ENCODE measurements around the gene ADRA1B.

Gene ADRA1B

DNA sequence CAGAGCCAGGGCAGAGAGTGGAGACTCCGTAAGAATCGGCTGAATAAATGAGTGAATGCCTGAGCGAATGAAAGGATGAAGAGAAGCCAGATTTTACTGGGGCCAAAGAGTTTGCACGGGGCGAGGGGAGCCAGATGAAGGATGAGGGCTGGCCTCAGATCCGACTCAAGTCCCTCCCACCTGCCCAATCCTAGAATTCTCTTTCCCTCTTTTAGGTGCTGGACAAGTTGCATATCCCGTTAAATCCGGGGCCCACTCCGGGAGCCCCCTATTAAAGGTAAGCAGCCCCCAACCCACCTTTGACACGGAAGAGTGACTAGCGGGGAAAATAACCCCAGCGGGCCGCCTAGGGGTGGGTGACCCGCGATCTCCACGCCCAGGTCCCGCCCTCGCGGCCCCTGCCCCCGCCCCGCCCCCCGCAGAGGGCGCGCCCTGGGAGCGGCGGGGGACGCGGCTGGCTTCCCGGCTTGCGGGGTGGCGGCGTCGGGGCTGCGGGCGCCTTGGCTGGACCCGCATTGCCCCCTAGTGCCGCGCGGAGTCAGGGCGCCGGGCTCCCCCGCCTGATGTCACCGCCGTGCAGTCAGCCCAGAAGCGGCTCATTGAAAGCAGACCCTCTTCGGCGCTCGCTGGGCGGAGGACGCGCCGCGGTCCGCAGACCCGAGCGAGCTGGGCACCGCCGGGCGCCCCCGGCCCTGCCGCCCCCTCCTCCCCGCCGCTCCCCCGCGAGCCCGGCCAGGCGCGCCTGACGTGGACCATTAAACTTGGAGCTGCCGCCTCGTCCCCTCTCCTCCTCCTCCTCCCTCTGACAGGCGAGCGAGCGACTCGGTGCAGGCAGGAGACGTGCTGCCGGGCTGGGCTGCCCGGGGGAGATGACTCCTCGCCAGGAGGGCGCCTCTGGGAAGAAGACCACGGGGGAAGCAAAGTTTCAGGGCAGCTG is at the start of gene ADRA1B:
Gene ADRA1B (plus strand): TSS at position 579 of the 937 bp plus-strand sequence. CDS start 424 bp downstream, outside the sequence.
- DNase-seq (ENCODE audit: low spot score in 2 of 2) (peak; percentile 64), ATAC-seq (ENCODE audit: low read depth) (peak; percentile 95)
- H3K36me3 Mint-ChIP-seq, result no peaks in the 10 kb centered on the region
- peak within 1 kb of the TSS; percentile 77 for H3K4me3 Mint-ChIP-seq
- H3K27ac Mint-ChIP-seq, result peak within 1 kb of the TSS; percentile 22
- no peaks in the 10 kb centered on the region for H3K9me3 Mint-ChIP-seq
- H3K4me1 Mint-ChIP-seq, result peaks cover 6% of the 10 kb centered on the region
- peaks cover 20% of the 10 kb centered on the region for H3K27me3 Mint-ChIP-seq

DNA sequence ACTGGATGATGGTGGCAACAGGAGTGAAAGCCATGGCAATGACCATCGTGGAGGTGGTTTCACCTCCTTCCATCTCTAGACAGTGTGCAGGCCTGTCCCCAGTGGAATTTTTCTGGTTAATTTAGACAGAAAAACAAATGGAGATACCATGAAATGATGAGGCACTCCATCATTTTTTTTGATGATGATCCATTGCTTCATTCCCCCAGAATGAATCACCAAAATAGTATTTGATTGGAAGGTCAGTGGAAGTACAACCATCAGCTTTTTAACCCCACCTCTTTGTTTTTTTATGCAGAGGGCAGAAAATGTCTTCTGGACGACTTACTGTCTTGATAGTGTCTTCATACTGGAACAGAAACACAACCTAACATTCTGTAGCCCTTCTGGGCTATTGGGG is 42.6 kb upstream of the ADRA1B start:
- peaks cover 5% of the 10 kb centered on the region for H3K27me3 Mint-ChIP-seq
- H3K36me3 Mint-ChIP-seq, result no peaks in the 10 kb centered on the region
- no peaks in the 10 kb centered on the region for H3K4me1 Mint-ChIP-seq
- no peak for ATAC-seq (ENCODE audit: low read depth)
- no peak overlapping the region for H3K27ac Mint-ChIP-seq
- H3K4me3 Mint-ChIP-seq, result no peak overlapping the region
- no peaks in the 10 kb centered on the region for H3K9me3 Mint-ChIP-seq
- no peak for DNase-seq (ENCODE audit: low spot score in 2 of 2)

DNA sequence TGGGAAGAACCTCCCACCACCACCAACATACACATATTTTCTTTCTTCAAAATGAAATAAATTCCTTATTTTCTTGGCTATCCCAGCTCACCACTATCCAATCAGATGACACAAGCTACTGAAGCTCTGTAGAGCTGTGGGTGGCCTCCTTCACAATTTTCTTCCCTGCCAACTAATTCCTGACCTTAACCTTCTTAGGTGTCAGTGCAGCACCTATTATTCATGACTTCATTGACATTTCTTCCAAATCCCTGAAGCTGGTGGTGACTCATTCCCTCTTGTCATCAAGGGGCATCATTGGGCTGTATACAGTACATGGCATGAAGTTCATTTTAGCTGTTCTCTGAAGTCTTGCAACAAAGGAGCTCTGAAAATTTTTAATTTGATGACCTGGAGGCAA is 42.0 kb upstream of the ADRA1B start:
- Mint-ChIP-seq H3K4me1 (no peaks in the 10 kb centered on the region), H3K27me3 (peaks cover 5% of the 10 kb centered on the region), H3K4me3 (no peak overlapping the region)

DNA sequence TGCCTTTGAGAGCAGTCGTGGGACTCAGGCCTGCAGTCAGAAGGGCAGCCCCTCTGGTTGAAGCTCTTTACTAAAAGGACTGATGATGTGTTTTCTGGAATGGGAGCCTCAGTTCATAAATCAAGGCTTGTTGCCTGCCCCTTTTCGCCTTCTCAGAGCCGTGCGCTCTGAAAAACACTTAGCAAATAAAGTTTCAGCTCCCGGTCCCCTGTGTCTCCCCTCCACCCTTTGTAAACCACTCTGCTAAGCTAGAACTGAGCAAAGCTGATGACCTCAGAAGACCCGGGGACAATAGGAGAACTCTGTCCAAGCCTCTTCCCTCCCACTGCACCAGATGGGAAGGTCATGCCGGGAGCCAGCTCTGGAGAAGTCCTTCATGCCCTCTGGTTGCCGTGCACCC is 39.3 kb upstream of the ADRA1B start:
- ATAC-seq (ENCODE audit: low read depth) (no peak), DNase-seq (ENCODE audit: low spot score in 2 of 2) (no peak)
- H3K4me1 Mint-ChIP-seq, result peaks cover 2% of the 10 kb centered on the region
- peaks cover 14% of the 10 kb centered on the region for H3K27me3 Mint-ChIP-seq
- no peaks in the 10 kb centered on the region for H3K9me3 Mint-ChIP-seq
- H3K4me3 Mint-ChIP-seq, result no peak overlapping the region
- H3K36me3 Mint-ChIP-seq, result no peaks in the 10 kb centered on the region
- no peak overlapping the region for H3K27ac Mint-ChIP-seq

More for the DNA sequence above, 42.0 kb upstream of the ADRA1B start:
- H3K9me3 Mint-ChIP-seq, result no peaks in the 10 kb centered on the region
- H3K36me3 Mint-ChIP-seq, result no peaks in the 10 kb centered on the region
- no peak overlapping the region for H3K27ac Mint-ChIP-seq
- DNase-seq (ENCODE audit: low spot score in 2 of 2) (no peak), ATAC-seq (ENCODE audit: low read depth) (no peak)

DNA sequence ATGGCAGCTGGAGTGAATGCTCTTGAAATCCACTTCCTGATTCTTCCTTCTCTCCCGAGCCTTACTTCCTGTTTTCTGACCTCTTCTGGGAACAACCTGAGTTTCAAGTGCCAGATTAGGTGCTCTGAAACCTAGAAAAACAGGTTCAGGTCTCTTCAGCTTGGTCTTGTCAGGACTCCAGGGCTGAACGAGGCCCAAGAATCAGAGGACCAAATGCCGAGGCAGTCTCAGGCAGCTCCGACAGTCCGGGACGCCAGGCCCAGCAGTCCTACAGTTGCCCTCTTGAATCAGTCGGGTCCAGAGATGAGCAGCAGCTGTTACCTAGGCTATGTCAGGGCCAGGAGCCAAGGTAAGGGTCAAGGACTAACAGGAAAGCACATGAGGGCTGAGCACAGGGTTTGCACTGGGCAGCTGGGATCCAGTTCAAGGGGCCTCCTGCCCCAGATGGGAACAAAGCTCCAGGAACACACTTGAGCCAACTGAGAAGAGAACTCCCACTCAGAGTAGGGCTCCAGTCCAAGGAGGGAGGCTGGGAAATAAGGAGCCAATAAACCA is 38.3 kb upstream of the ADRA1B start:
- Mint-ChIP-seq H3K9me3 (no peaks in the 10 kb centered on the region), H3K36me3 (no peaks in the 10 kb centered on the region), H3K4me3 (no peak overlapping the region), H3K27me3 (peaks cover 14% of the 10 kb centered on the region), H3K4me1 (peaks cover 2% of the 10 kb centered on the region), H3K27ac (no peak overlapping the region)
- DNase-seq (ENCODE audit: low spot score in 2 of 2) (no peak), ATAC-seq (ENCODE audit: low read depth) (no peak)

DNA sequence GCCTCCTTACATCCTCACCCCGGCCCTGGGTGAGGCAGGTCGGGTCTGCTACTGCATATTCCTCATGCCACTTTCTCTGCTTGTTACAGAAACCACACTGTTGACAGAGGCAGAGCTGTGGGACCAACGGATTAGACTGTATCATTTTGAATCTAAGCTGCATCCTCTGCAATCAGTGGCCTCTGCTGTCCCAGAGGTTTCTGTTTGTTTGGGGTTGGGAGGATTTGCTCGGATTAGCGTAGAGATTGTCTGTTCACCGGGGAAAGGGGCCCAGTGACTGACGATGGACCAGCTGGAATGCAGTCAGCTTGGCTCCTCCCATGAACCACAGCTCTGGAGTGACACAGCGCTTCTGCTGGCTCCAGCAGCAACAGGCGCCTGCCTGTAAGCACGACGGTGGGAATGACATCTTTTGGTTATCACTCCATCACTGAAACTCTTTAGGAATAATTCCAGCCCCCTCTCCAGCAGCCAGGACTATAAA is 37.3 kb upstream of the ADRA1B start:
- H3K9me3 Mint-ChIP-seq, result no peaks in the 10 kb centered on the region
- no peak overlapping the region for H3K27ac Mint-ChIP-seq
- peaks cover 13% of the 10 kb centered on the region for H3K27me3 Mint-ChIP-seq
- H3K4me3 Mint-ChIP-seq, result no peak overlapping the region
- H3K4me1 Mint-ChIP-seq, result peaks cover 2% of the 10 kb centered on the region
- DNase-seq (ENCODE audit: low spot score in 2 of 2), result no peak
- H3K36me3 Mint-ChIP-seq, result no peaks in the 10 kb centered on the region
- ATAC-seq (ENCODE audit: low read depth), result no peak

DNA sequence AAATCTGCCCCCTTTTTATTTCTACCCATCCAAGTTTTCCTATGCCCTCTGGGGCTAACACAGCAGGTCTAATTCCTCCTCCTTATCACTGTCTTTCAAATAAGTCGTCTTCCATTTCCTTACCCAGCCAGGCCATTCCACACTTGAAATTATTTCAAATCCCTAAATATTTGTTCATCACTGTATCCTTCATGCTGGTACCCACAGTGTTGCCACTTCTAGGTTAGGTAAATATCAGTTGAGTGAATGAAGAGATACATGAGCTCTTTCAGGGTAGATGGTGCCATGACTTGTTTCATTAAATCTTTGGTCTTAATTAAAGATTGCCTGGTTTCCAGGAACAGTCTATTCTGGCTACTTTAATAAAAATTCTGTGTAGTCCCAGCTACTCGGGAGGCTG is 35.6 kb upstream of the ADRA1B start:
- H3K36me3 Mint-ChIP-seq, result no peaks in the 10 kb centered on the region
- peaks cover 2% of the 10 kb centered on the region for H3K4me1 Mint-ChIP-seq
- peaks cover 11% of the 10 kb centered on the region for H3K27me3 Mint-ChIP-seq
- DNase-seq (ENCODE audit: low spot score in 2 of 2), result no peak
- no peak for ATAC-seq (ENCODE audit: low read depth)
- H3K4me3 Mint-ChIP-seq, result no peak overlapping the region
- H3K9me3 Mint-ChIP-seq, result no peaks in the 10 kb centered on the region
- H3K27ac Mint-ChIP-seq, result no peak overlapping the region

DNA sequence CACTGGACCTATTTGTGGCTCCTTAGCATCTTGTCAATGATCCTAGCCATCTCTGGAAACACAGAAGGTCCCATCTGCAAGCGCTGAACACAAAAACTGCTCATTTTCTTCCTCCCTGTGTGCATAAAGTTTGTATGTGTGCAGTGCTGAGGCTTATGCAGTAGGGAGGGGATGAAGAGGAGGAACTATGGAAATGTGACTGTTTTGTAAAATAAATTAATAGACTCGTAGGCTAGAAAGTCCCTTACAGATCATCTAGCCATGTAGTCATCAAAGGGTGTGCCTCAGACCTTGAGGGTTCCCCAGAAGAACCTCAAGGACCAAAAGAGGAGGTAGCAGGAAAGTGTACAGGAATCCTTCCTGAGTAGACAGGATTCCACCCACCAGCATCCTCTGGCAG is 34.3 kb upstream of the ADRA1B start:
- no peak overlapping the region for H3K27ac Mint-ChIP-seq
- no peaks in the 10 kb centered on the region for H3K36me3 Mint-ChIP-seq

DNA sequence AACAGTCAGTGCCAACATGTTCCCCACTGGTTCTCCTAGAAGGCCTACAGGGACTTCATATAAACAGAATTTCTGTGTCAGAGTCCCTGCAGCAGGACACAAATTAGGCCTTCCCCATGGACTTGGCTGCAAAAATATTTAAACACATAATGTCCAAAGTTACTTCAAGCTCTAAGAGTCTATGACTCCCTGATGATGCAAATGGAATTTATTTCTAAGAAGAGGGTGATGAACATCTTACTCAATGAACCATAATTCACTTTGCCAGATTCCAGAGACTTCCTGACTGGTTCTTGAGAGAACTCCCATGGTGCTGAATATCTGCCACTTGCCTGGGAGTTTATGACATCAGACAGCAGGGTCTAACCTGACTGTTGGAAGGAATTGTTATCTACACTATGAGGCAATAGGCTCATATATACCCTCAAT is 32.7 kb upstream of the ADRA1B start:
- DNase-seq (ENCODE audit: low spot score in 2 of 2), result no peak
- no peak overlapping the region for H3K27ac Mint-ChIP-seq
- ATAC-seq (ENCODE audit: low read depth), result no peak
- H3K27me3 Mint-ChIP-seq, result peaks cover 9% of the 10 kb centered on the region
- no peaks in the 10 kb centered on the region for H3K36me3 Mint-ChIP-seq
- H3K4me3 Mint-ChIP-seq, result no peak overlapping the region
- H3K4me1 Mint-ChIP-seq, result peaks cover 2% of the 10 kb centered on the region
- no peaks in the 10 kb centered on the region for H3K9me3 Mint-ChIP-seq

More for the DNA sequence above, 34.3 kb upstream of the ADRA1B start:
- peaks cover 2% of the 10 kb centered on the region for H3K4me1 Mint-ChIP-seq
- ATAC-seq (ENCODE audit: low read depth), result no peak
- no peak overlapping the region for H3K4me3 Mint-ChIP-seq
- no peaks in the 10 kb centered on the region for H3K9me3 Mint-ChIP-seq
- DNase-seq (ENCODE audit: low spot score in 2 of 2), result no peak
- H3K27me3 Mint-ChIP-seq, result peaks cover 11% of the 10 kb centered on the region

DNA sequence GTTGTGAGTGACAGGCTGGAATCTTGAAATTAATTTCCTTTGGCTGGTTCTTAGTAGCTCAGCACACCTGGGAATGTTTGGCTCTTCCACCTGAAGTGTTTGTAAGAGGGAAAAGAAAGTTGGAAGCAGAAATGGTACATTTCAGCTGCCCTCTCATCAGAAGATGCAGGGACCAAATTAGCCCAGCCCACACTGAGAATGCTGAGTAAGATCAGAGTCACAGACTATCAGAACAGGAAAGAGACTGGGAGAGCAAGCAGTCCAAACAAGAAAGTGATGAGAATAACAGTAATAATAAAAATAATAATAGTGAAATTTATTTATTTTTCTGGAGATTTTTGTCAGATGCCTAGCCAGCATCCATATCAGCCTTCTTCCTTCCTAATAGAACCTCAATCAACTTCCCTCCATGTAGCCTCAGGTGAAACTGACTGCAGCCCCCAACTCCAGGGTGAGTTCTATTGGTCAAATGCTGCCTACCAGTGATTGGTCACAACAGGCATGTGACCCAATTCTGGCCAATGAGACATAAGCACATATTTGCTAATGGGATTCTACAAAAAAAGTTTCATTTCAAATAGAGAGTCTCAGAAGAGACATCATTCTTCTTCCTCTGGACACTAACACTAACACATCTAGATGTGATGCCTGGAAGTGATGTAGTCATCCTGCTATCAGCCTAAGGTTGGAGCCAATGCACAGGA is 31.2 kb upstream of the ADRA1B start:
- DNase-seq (ENCODE audit: low spot score in 2 of 2) (no peak), ATAC-seq (ENCODE audit: low read depth) (no peak)
- Mint-ChIP-seq H3K4me1 (no peaks in the 10 kb centered on the region), H3K36me3 (no peaks in the 10 kb centered on the region), H3K9me3 (no peaks in the 10 kb centered on the region), H3K27ac (no peak overlapping the region), H3K27me3 (peaks cover 8% of the 10 kb centered on the region), H3K4me3 (no peak overlapping the region)

DNA sequence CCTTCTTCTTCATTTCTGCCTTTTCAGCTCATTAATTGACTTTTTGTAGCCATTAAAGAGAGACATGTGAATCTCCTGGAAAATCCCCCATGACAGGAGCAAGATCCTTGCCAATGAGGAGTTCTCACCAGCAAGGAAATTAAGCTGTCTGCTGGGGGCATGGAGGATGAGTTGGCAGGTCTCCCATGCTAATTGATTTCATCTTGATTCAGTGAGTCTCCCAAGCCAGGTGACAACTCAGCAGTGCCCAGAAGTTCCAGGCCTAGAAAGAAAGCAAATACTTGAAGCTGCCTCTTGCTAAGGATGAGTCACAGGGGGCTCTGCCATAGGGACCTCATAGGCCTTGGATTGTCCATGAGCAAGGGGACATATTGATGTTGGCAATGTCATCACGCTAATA is 30.0 kb upstream of the ADRA1B start:
- no peaks in the 10 kb centered on the region for H3K36me3 Mint-ChIP-seq
- H3K4me1 Mint-ChIP-seq, result no peaks in the 10 kb centered on the region
- no peak overlapping the region for H3K27ac Mint-ChIP-seq
- peaks cover 4% of the 10 kb centered on the region for H3K27me3 Mint-ChIP-seq
- no peak for DNase-seq (ENCODE audit: low spot score in 2 of 2)
- no peak for ATAC-seq (ENCODE audit: low read depth)
- no peak overlapping the region for H3K4me3 Mint-ChIP-seq
- no peaks in the 10 kb centered on the region for H3K9me3 Mint-ChIP-seq

DNA sequence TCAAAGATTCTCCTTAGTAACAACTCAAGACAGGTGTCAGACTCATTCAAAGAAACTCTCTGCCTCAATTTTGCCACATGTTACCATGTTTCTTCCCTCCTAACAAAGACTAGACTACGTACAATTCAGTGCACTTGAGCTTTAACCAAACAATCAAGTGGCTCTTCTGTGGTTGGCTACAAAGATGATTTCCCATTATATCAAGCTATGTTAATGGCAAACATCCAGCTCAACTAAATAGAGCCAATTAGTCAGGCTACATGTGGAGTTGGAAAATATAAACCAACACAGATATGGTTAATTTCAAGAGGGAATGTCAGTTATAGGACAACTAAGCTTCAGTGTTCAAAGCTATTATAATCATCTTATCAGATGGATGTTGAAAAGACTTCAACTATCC is 29.2 kb upstream of the ADRA1B start:
- Mint-ChIP-seq H3K9me3 (no peaks in the 10 kb centered on the region), H3K4me3 (no peak overlapping the region), H3K27me3 (peaks cover 2% of the 10 kb centered on the region), H3K4me1 (no peaks in the 10 kb centered on the region), H3K27ac (no peak overlapping the region), H3K36me3 (no peaks in the 10 kb centered on the region)
- DNase-seq (ENCODE audit: low spot score in 2 of 2), result no peak
- ATAC-seq (ENCODE audit: low read depth), result no peak

DNA sequence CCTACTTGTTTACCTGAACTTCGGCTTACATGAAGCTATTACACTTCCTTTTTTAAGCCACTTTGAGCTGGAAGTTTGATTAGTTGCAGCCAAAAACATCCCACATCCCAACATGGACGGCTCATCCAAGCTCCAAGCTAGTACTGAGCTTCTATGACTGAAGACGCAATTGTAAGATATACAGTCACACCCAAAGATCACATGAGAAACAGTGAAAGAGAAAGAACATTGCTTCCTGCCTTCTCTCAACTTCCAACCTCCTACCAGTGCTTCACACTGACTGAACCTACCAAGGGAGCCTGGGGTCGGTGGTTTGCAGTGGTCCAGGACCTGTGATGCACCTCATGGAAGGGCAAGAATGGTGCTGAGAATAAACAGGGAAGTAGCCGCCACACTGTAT is 27.4 kb upstream of the ADRA1B start:
- DNase-seq (ENCODE audit: low spot score in 2 of 2) (no peak), ATAC-seq (ENCODE audit: low read depth) (no peak)
- H3K4me3 Mint-ChIP-seq, result no peak overlapping the region
- peaks cover 3% of the 10 kb centered on the region for H3K9me3 Mint-ChIP-seq
- no peaks in the 10 kb centered on the region for H3K4me1 Mint-ChIP-seq
- peaks cover 2% of the 10 kb centered on the region for H3K36me3 Mint-ChIP-seq
- no peak overlapping the region for H3K27ac Mint-ChIP-seq
- peaks cover 2% of the 10 kb centered on the region for H3K27me3 Mint-ChIP-seq

DNA sequence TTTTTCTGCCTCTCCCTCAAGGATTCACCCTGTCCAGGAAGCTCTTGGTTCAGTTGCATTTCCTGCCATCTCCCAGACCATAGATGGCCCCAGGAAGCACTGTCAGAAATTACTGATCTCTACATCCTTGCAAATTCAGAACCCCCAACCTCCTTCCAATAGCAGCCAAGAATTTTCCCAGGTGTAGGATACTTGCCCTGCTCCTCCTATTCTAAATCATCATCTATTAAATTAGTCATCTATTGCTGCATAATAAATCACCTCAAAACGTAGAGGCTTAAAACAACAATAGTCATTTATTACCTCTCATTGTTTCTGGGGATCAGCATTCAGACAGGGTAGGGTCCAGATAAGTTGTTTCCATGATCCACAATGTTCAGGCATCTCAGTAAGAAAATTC is 26.1 kb upstream of the ADRA1B start:
- Mint-ChIP-seq H3K4me1 (no peaks in the 10 kb centered on the region), H3K27ac (no peak overlapping the region)

More for the DNA sequence above, 26.1 kb upstream of the ADRA1B start:
- H3K9me3 Mint-ChIP-seq, result peaks cover 3% of the 10 kb centered on the region
- no peak for DNase-seq (ENCODE audit: low spot score in 2 of 2)
- peaks cover 2% of the 10 kb centered on the region for H3K36me3 Mint-ChIP-seq
- no peak for ATAC-seq (ENCODE audit: low read depth)
- peaks cover 2% of the 10 kb centered on the region for H3K27me3 Mint-ChIP-seq
- no peak overlapping the region for H3K4me3 Mint-ChIP-seq
